GM12872 (cell line): ENCODE measurements around the gene POLR2C.

Experiments used
- TF ChIP-seq, protein P1 (sequence below): IDR thresholded peaks from 3 replicates; pipeline ENCODE4 v1.5.1; 2011; ENCODE audit warnings: low read depth, mild to moderate bottlenecking, low read length, moderate library complexity; ENCODE audit not compliant: insufficient read depth

Gene POLR2C

DNA sequence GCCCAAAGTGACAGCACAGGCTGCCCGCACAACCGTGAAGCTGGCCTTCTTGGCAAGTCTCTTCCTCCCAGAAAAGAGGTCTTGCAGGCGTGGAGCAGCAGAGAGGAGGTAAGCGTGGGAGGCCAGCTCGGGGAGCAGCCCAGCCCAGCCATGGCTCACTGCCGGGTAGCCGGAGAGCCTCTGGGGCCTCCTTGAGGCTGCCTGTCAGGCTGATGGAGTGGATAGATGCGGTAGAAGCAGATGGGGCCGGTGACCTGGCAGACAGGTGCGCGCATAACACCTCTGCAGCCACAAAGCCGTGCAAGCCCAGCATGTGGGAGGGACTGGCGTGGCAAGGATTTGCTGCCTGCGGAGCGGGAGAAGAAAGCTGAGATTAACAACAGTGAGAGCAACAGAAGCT, 40.9 kb downstream of the POLR2C start:
- TF ChIP-seq, protein P1, sequence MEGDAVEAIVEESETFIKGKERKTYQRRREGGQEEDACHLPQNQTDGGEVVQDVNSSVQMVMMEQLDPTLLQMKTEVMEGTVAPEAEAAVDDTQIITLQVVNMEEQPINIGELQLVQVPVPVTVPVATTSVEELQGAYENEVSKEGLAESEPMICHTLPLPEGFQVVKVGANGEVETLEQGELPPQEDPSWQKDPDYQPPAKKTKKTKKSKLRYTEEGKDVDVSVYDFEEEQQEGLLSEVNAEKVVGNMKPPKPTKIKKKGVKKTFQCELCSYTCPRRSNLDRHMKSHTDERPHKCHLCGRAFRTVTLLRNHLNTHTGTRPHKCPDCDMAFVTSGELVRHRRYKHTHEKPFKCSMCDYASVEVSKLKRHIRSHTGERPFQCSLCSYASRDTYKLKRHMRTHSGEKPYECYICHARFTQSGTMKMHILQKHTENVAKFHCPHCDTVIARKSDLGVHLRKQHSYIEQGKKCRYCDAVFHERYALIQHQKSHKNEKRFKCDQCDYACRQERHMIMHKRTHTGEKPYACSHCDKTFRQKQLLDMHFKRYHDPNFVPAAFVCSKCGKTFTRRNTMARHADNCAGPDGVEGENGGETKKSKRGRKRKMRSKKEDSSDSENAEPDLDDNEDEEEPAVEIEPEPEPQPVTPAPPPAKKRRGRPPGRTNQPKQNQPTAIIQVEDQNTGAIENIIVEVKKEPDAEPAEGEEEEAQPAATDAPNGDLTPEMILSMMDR = no peak

GRCh38 chr16:57504001-57504400, 41.5 kb downstream of the POLR2C start:
- TF ChIP-seq, protein P1 = no peak

DNA sequence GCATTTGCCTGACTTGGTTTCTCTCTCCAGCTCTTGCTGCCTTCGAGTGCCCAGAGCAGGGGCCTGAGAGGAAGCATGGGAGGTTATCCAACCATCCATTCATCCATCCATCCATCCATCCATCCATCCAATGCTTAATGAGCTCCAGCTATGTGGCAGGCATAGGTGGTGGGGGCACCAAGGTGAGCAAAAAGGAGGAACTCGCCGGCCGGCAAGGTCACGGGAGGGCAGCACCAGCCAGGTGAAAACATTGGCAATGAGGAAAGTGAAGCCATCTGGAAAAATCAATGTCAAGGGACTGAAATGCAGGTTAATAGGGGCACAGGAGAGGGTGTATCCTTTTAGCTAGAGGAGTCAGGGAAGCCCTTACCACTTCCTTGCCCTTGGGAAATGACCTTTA, 42.0 kb downstream of the POLR2C start:
- TF ChIP-seq, protein P1 = no peak

DNA sequence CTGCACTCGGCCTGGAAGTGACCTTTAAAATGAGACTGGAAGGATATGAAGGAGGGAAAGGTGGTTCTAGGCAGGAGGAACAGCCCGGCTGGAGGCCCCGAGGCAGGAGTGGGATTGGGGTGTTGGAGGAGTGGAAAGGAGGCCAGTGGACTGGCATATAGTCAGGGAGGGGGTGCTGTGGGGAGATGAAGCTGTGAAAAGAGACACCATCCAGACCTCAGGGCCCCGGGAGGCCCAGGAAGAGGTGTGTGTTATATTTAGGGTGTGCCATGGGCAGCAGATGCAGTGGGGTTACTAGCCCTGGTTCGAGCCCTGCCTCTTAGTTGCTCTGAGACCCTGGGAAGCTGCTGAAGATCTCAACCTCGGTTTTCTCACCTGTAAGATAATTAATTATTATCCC, 42.7 kb downstream of the POLR2C start:
- TF ChIP-seq, protein P1 = no peak

DNA sequence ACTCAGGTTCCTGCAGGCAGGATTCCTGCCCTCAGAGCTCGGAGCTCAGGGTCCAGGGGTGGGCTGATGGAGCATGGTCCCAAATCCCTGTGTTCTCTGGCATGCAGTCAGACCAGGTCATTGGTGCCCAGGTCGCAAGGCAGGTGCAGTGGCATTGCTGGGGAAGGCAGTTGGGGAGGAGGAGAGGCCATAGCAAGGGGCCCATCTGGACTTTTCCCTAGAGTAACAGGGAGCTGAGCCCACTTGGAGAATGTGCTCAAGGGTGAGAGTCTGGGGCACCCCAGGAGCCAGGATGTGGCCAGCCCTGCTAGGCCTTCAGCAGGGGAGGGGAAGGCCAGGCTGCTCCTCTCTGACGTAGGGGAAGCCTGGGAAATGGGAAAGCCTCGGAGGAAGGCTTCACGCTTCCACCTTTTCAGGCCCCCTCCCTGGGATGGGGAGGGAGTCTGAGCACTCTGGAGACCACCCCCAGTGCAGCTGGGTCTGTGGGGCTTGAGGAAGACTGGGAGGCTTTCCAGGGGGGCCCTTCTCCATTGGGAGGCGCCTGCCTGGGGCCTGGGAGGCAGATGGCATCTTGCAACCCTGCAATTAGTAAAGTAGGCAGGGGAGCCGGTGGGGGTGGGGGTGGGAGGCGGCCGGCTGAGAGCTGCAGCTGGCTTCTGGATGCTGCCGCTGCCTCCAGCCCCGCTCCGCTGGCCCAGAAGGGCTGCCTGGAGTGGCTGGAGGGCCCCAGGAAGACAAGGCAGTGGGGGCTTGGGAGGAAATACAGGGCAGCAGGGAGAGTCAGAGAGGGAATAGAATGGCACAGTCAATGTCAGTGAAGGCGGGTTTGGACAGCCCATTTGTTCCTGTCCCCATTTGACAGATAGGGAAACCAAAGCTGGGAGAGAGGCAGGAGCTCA, 44.9 kb downstream of the POLR2C start:
- TF ChIP-seq, protein P1 = no peak

DNA sequence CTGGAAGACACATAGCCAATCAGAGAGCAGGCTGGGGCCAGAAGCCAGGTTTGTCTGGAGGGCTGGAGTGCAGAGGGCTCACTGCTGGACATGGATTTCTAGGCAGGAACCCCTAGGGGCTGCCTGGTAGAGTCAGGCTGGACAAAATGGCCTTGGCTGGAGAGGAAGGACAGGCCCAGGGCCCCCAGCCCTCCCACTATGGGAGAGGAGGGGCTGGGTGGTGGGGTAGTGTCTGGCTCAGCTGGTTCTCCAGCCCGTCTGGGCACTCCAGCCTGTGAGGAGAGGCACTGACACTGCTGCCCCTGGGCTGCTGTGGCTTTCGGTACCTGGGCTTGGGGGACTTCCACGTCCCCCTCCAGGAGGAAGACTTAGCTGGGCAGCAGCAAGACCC, 45.6 kb downstream of the POLR2C start:
- TF ChIP-seq, protein P1 = no peak

DNA sequence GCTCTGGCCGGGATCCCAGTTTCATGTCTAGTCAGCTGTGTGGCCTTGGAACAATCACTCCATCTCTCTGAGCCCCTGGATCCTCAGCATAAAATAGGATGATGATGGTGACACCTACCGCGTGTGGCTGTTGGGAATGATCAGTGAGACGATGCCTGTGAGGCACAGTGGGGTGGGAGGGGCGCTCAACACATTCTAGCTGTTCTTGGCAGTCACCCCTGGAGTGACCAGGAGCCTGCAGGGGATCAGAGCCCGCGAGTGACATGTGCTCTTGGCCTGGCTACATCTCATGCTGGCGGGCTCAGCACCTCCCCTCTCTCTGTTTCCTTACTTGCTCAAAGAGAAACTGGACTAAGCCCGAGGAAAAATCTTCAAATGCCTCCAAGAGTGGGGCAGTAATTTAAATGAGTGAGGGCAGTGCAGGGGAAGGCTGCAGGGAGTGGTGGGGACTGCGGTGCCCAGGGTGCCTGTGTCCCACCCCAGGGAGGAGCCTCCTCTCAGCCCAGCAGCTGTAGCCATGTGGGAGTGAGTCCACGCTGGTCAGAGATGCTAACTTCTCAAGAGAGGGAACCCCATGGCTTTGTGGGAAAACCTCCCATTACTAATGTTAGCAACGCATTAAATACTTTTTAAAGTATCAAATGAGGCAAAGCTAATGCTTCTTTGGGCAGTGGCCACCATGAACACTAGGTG, 46.9 kb downstream of the POLR2C start:
- TF ChIP-seq, protein P1 = no peak
